Loucy (cell line): ENCODE data around the gene FOXK1.

Experiments
- CTCF ChIP-seq: fragments of 200-600 bp; sonication (generic); conservative IDR thresholded peaks from 2 replicates; pipeline ENCODE4 v1.5.1; 2014; ENCODE audit warnings: mild to moderate bottlenecking, antibody characterized with exemption, low read length
- EZH2phosphoT487 ChIP-seq: fragments of 200-600 bp; IDR thresholded peaks from 2 replicates; pipeline ENCODE4 v1.6.1; 2018; ENCODE audit warnings: antibody characterized with exemption, mild to moderate bottlenecking, moderate library complexity, borderline replicate concordance

GRCh38 chr7:4775250-4775847 lies 93.3 kb downstream of the FOXK1 start, which contains the start of gene AP5Z1:
- TF ChIP-seq EZH2phosphoT487 (no peak), CTCF (no peak)
